HepG2 (cell line): ENCODE measurements around the gene PPM1G. TPM values are rescaled to one million over a fixed set of nuclear protein-coding genes. Genes with fewer than 3 reads are reported as not detected.

Experiments used
- AGO2 ChIP-seq: fragments of 200-400 bp; formaldehyde crosslinking; optimal IDR thresholded peaks from 2 replicates; pipeline ENCODE3; 2017; ENCODE audit warnings: mild to moderate bottlenecking, low read depth, low read length, moderate library complexity
- PHF8 ChIP-seq: sonication (generic); formaldehyde crosslinking; IDR thresholded peaks from 2 replicates; pipeline ENCODE4 v1.5.0; 2020; ENCODE audit warnings: missing genetic modification reagents
- RNF2 ChIP-seq: fragments of 450-650 bp; conservative IDR thresholded peaks from 2 replicates; pipeline ENCODE4 v1.6.1; 2016; ENCODE audit warnings: low read depth
- SAFB2 ChIP-seq: sonication (generic); formaldehyde crosslinking; IDR thresholded peaks from 2 replicates; pipeline ENCODE4 v1.5.1; 2020; ENCODE audit warnings: missing genetic modification reagents, low read depth, mild to moderate bottlenecking, borderline replicate concordance
- SMARCC2 ChIP-seq: fragments of 450-650 bp; IDR thresholded peaks from 2 replicates; pipeline ENCODE4 v1.6.1; 2017; ENCODE audit warnings: antibody characterized with exemption, mild to moderate bottlenecking
- STAG1 ChIP-seq: sonication (generic); formaldehyde crosslinking; IDR thresholded peaks from 2 replicates; pipeline ENCODE4 v1.4.0; 2020; ENCODE audit warnings: missing genetic modification reagents
- STAT5B ChIP-seq: sonication (generic); formaldehyde crosslinking; IDR thresholded peaks from 2 replicates; pipeline ENCODE4 v1.4.0; 2020; ENCODE audit warnings: missing genetic modification reagents
- TEAD2 ChIP-seq: sonication (generic); formaldehyde crosslinking; IDR thresholded peaks from 2 replicates; pipeline ENCODE4 v1.9.0; 2021; ENCODE audit warnings: missing genetic modification reagents
- ZNF468 ChIP-seq: sonication (generic); formaldehyde crosslinking; IDR thresholded peaks from 2 replicates; pipeline ENCODE4 v1.8.0; 2022; ENCODE audit warnings: mild to moderate bottlenecking, moderate library complexity, missing genetic modification reagents
- ZNF891 ChIP-seq: sonication (generic); formaldehyde crosslinking; IDR thresholded peaks from 2 replicates; pipeline ENCODE4 v1.5.0; 2020; ENCODE audit warnings: mild to moderate bottlenecking, missing genetic modification reagents
- polyA plus RNA-seq, 8 experiments: library from polyadenylated mRNA; depleted of rRNA in 3 of 8; stranded (reverse) in 7 of 8; unstranded in 1 of 8; fragments of >200 nt; fragmentation: Illumina TruSeq in 4 of 8; extraction: Trizol in 4 of 8; gene quantifications; 2 replicates each; pipeline versions ENCODE4 v1.2.1 to v1.2.3, GENCODE V29; 2011 to 2016; ENCODE audit warnings: low read depth in 4 of 8, missing spikeins in 1 of 8, mixed read lengths in 1 of 8; ENCODE audit not compliant: insufficient read depth in 1 of 8
- total RNA-seq, 5 experiments: library from RNA; depleted of rRNA; stranded (reverse); fragments of >200 nt; fragmentation: Illumina TruSeq; extraction: Trizol; gene quantifications; 2 replicates each; pipeline ENCODE4 v1.2.3, GENCODE V29; 2016; ENCODE audit warnings: low read depth in 1 of 5
- TF ChIP-seq, protein P1 (sequence below): sonication (generic); formaldehyde crosslinking; IDR thresholded peaks from 2 replicates; pipeline ENCODE4 v1.4.0; 2020; ENCODE audit warnings: missing genetic modification reagents, mild to moderate bottlenecking, borderline replicate concordance
- TF ChIP-seq, protein P2 (sequence below): sonication (generic); formaldehyde crosslinking; IDR thresholded peaks from 2 replicates; pipeline ENCODE4 v1.4.0; 2020; ENCODE audit warnings: mild to moderate bottlenecking, missing genetic modification reagents, borderline replicate concordance
- TF ChIP-seq, protein P3 (sequence below): sonication (generic); formaldehyde crosslinking; IDR thresholded peaks from 2 replicates; pipeline ENCODE4 v1.4.0; 2020; ENCODE audit warnings: missing genetic modification reagents, borderline replicate concordance

Gene PPM1G
- total and polyA plus RNA-seq, 2 of the 13 experiments (the other 11 are each of a cell fraction or from before 2014, with no cell fraction given), result 58.2 to 213 TPM

DNA sequence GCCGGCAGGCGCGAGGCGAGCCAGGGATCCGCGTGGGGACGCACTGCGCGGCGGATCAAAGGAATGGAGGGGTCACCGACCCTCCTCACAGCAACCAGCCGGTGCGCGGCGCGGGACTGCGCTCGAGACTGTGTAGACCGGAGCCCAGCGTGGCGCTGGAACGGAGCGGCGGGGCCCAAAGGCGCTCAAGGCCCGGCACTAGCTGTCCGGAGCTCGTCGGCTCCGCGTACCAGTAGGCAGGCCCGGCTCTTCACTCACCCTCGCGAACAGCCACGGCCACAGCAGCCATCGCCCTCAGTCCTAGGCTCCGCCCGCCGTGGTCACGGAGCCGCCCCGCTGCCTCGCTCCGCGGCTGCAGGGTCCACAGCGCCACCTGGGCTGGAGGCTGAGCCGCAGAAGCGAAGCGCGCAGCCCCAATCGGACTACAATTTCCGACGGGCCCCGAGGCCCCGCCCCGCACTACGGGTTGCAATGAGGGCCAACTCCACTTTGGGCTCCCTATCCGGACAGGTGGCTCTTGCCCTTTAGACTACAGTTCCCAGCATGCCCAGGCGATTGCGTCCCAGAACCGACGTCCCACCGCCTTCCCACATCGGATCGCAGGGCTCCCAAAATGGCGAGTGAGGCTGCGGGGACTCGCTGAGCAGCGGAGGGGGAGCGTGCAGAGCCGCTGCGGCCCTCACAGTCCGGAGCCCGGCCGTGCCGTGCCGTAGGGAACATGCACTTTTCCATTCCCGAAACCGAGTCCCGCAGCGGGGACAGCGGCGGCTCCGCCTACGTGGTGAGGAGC, 39.2 kb downstream of the PPM1G start, which contains the start of the genes EIF2B4 and SNX17 (continued):
- TF ChIP-seq, protein P1, sequence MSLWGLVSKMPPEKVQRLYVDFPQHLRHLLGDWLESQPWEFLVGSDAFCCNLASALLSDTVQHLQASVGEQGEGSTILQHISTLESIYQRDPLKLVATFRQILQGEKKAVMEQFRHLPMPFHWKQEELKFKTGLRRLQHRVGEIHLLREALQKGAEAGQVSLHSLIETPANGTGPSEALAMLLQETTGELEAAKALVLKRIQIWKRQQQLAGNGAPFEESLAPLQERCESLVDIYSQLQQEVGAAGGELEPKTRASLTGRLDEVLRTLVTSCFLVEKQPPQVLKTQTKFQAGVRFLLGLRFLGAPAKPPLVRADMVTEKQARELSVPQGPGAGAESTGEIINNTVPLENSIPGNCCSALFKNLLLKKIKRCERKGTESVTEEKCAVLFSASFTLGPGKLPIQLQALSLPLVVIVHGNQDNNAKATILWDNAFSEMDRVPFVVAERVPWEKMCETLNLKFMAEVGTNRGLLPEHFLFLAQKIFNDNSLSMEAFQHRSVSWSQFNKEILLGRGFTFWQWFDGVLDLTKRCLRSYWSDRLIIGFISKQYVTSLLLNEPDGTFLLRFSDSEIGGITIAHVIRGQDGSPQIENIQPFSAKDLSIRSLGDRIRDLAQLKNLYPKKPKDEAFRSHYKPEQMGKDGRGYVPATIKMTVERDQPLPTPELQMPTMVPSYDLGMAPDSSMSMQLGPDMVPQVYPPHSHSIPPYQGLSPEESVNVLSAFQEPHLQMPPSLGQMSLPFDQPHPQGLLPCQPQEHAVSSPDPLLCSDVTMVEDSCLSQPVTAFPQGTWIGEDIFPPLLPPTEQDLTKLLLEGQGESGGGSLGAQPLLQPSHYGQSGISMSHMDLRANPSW, result peak; percentile 97
- TF ChIP-seq PHF8 (CRISPR knock-in tag) (peak; percentile 99), TEAD2 (CRISPR knock-in tag) (peak; percentile 61; the same call in 1 of the 2 replicates), SAFB2 (CRISPR knock-in tag) (peak; percentile 53), SMARCC2 (no peak), STAT5B (CRISPR knock-in tag) (0 out of 2 replicates have a peak, but pooled peaks have one; percentile 40), STAG1 (CRISPR knock-in tag) (peak; percentile 93), ZNF891 (CRISPR knock-in tag) (peak; percentile 76), RNF2 (no peak), AGO2 (peak; percentile 85), ZNF468 (CRISPR knock-in tag) (0 out of 2 replicates have a peak, but pooled peaks have one; percentile 68)
- TF ChIP-seq, protein P2, sequence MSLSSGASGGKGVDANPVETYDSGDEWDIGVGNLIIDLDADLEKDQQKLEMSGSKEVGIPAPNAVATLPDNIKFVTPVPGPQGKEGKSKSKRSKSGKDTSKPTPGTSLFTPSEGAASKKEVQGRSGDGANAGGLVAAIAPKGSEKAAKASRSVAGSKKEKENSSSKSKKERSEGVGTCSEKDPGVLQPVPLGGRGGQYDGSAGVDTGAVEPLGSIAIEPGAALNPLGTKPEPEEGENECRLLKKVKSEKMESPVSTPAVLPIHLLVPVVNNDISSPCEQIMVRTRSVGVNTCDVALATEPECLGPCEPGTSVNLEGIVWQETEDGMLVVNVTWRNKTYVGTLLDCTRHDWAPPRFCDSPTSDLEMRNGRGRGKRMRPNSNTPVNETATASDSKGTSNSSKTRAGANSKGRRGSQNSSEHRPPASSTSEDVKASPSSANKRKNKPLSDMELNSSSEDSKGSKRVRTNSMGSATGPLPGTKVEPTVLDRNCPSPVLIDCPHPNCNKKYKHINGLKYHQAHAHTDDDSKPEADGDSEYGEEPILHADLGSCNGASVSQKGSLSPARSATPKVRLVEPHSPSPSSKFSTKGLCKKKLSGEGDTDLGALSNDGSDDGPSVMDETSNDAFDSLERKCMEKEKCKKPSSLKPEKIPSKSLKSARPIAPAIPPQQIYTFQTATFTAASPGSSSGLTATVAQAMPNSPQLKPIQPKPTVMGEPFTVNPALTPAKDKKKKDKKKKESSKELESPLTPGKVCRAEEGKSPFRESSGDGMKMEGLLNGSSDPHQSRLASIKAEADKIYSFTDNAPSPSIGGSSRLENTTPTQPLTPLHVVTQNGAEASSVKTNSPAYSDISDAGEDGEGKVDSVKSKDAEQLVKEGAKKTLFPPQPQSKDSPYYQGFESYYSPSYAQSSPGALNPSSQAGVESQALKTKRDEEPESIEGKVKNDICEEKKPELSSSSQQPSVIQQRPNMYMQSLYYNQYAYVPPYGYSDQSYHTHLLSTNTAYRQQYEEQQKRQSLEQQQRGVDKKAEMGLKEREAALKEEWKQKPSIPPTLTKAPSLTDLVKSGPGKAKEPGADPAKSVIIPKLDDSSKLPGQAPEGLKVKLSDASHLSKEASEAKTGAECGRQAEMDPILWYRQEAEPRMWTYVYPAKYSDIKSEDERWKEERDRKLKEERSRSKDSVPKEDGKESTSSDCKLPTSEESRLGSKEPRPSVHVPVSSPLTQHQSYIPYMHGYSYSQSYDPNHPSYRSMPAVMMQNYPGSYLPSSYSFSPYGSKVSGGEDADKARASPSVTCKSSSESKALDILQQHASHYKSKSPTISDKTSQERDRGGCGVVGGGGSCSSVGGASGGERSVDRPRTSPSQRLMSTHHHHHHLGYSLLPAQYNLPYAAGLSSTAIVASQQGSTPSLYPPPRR, result peak; percentile 53
- TF ChIP-seq, protein P3, sequence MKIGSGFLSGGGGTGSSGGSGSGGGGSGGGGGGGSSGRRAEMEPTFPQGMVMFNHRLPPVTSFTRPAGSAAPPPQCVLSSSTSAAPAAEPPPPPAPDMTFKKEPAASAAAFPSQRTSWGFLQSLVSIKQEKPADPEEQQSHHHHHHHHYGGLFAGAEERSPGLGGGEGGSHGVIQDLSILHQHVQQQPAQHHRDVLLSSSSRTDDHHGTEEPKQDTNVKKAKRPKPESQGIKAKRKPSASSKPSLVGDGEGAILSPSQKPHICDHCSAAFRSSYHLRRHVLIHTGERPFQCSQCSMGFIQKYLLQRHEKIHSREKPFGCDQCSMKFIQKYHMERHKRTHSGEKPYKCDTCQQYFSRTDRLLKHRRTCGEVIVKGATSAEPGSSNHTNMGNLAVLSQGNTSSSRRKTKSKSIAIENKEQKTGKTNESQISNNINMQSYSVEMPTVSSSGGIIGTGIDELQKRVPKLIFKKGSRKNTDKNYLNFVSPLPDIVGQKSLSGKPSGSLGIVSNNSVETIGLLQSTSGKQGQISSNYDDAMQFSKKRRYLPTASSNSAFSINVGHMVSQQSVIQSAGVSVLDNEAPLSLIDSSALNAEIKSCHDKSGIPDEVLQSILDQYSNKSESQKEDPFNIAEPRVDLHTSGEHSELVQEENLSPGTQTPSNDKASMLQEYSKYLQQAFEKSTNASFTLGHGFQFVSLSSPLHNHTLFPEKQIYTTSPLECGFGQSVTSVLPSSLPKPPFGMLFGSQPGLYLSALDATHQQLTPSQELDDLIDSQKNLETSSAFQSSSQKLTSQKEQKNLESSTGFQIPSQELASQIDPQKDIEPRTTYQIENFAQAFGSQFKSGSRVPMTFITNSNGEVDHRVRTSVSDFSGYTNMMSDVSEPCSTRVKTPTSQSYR (CRISPR knock-in tag), result 0 out of 2 replicates have a peak, but pooled peaks have one; percentile 45
